Activated T-helper 17 cell treated with anti-CD3 and anti-CD28 coated beads, Interleukin-2, amount 50 U/mL, for 72 hours (primary cell): ENCODE results near the gene ZNF738. TPM values are rescaled to one million over a fixed set of nuclear protein-coding genes. Genes with fewer than 3 reads are reported as not detected.
"Not testable (repeated sequence)": the region's sequence is repeated elsewhere in the genome, so short reads cannot be mapped to it uniquely, and the experiment has no call there.

Experiments
- ATAC-seq: fragments of 150-1000 bp; cut with Tn5 transposase; replicated peaks from 2 replicates; pipeline ENCODE4 v1.10.0; 2021; ENCODE audit warnings: mild to moderate bottlenecking, moderate library complexity
- H3K27ac Mint-ChIP-seq: one replicate; pipeline ENCODE4 v1.8.0; 2022; ENCODE audit warnings: mixed read lengths
- H3K27me3 Mint-ChIP-seq: one replicate; pipeline ENCODE4 v1.8.0; 2022; ENCODE audit warnings: mixed read lengths
- H3K36me3 Mint-ChIP-seq: one replicate; pipeline ENCODE4 v1.8.0; 2022; ENCODE audit warnings: low read depth, mild to moderate bottlenecking, mixed read lengths
- H3K4me1 Mint-ChIP-seq: one replicate; pipeline ENCODE4 v1.8.0; 2022; ENCODE audit warnings: mixed read lengths
- H3K4me3 Mint-ChIP-seq: one replicate; pipeline ENCODE4 v1.8.0; 2022; ENCODE audit warnings: mild to moderate bottlenecking, mixed read lengths
- H3K9me3 Mint-ChIP-seq: one replicate; pipeline ENCODE4 v1.8.0; 2022; ENCODE audit warnings: mixed read lengths
- total RNA-seq, 2 donors: library from RNA; stranded (reverse); gene quantifications; one replicate each; pipeline ENCODE4 v1.2.3, GENCODE V29; 2022

ZNF738 gene
- total RNA-seq = 10 to 100 TPM in 1 of 2 donors, 1 to 10 TPM in 1; 8.0 to 10.9 TPM

DNA sequence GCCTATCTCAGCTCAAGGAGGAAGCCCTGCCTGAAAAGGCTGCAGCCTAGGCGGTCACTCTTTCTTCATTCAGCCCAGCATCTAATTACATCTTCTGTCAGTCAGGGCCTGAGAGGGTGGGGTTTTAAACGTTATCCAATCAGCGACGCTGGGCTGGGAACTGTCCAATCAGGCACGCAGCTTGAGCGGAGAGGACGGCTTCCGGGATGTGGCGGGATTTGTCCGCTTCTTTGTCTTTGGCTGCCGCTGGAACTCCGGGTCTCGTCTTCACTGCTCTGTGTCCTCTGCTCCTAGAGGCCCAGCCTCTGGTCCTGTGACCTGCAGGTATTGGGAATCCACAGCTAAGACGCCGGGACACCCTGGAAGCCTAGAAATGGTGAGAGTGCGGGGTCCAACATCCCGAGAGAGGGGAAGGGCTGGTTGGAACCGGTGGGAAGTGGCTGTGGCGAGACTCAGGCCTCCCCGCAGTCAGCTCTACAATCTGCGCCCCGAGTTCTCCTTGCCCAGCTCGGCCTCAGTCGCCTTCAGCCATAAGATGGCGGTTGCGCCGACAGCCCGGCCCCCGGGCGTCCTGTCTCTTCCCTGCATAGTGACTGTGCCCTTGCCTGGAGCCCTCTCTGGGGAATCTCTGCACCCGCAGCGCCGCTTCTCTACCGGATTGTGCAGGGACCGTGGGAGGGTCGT lies at the start of gene ZNF738:
TSS of gene ZNF738 (plus strand) at position 233 of the 684 bp plus-strand sequence. CDS start at position 374, 141 bp downstream.
- no peaks in the 10 kb centered on the region for H3K4me1 Mint-ChIP-seq
- no peaks in the 10 kb centered on the region for H3K9me3 Mint-ChIP-seq
- peak within 1 kb of the TSS; percentile 96 for H3K4me3 Mint-ChIP-seq
- H3K36me3 Mint-ChIP-seq = peaks cover 36% of the 10 kb centered on the region
- peak; percentile 99 for ATAC-seq
- peak within 1 kb of the TSS; percentile 93 for H3K27ac Mint-ChIP-seq
- H3K27me3 Mint-ChIP-seq = no peaks in the 10 kb centered on the region

DNA sequence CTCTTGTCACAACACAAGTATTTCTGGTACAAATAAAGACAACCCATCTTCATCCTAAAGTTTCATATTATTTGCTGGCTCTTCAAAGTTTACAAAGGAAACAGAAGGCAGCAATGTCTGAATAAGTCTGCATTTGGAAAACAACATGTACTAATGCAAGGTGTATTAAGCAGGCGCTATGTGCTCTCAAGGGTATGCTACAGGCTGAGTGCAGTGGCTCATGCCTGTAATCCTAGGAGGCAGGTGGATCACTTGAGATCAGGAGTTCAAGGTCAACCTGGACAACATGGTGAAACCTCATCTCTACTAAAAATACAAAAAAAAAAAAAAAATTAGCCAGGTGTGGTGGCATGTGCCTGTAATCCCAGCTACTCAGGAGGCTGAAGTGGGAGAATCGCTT lies 46.0 kb upstream of the ZNF738 start:
- not testable (repeated sequence) for ATAC-seq, H3K27ac Mint-ChIP-seq, H3K4me3 Mint-ChIP-seq, H3K9me3 Mint-ChIP-seq, H3K27me3 Mint-ChIP-seq
- Mint-ChIP-seq H3K4me1 (peaks cover 12% of the 10 kb centered on the region), H3K36me3 (peaks cover 63% of the 10 kb centered on the region)

DNA sequence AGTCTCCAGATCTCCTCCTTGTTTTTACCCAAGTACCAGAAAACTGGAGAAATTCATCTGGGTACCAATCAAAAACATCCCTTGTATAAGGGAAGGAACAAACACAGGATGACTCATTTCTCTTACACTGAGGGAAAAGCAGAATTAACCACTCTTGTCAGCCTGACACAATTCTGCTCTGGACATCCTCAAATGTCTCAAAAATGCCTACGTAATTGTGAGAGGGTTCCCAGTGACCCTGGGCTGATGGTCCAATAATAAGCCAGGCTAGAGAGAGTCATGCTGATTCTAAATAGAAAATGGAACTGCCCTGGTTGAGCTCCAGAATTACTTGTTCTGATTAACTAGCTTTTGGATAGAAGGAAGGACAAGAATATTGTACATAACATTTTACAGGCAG lies 44.1 kb upstream of the ZNF738 start:
- Mint-ChIP-seq H3K4me1 (peaks cover 6% of the 10 kb centered on the region), H3K27me3 (no peaks in the 10 kb centered on the region), H3K36me3 (peaks cover 57% of the 10 kb centered on the region), H3K4me3 (no peak overlapping the region), H3K27ac (peak overlapping the region; percentile 23), H3K9me3 (no peaks in the 10 kb centered on the region)
- ATAC-seq = peak; percentile 31

DNA sequence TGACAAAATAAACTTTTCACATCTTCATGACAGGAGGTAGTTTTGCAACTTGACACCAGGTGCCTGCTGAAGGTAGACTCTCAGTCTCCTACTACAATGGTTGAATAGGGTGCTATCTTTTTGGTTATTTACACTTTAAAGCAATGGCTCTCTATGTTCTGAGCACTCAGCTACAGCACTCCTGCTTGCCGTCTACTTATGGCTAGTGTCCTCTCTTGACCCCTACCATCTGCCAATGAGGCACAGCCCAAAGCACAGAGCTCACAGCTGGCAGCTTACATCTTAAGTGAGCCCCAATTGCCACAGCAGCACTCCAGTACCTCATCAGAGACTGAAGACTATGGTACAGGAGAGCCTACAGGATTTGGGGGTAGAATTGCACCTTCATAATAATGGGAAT lies 41.0 kb upstream of the ZNF738 start:
- Mint-ChIP-seq H3K27ac (peak overlapping the region; percentile 41), H3K4me1 (peaks cover 19% of the 10 kb centered on the region), H3K9me3 (no peaks in the 10 kb centered on the region), H3K27me3 (no peaks in the 10 kb centered on the region), H3K36me3 (peaks cover 69% of the 10 kb centered on the region), H3K4me3 (no peak overlapping the region)
- no peak for ATAC-seq

DNA sequence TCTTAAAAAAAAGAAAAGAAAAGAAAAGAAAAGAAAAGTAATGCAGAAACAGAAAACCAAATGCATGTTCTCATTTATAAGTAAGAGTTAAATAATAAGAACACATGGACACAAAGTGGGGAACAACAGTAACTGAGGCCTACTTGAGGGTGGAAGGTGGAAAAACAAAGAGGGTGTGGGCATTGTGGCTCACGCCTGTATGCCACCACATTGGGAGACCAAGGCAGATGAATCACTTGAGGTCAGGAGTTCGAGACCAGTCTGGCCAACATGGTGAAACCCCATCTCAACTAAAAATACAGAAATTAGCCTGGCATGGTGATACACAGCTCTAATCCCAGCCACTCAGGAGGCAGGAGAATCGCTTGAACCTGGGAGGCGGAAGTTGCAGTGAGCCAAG lies 37.7 kb upstream of the ZNF738 start:
- H3K4me3 Mint-ChIP-seq = peak overlapping the region; percentile 48
- H3K9me3 Mint-ChIP-seq = peaks cover 1% of the 10 kb centered on the region
- H3K4me1 Mint-ChIP-seq = peaks cover 33% of the 10 kb centered on the region
- H3K36me3 Mint-ChIP-seq = peaks cover 80% of the 10 kb centered on the region
- peak overlapping the region; percentile 10 for H3K27ac Mint-ChIP-seq
- ATAC-seq = peak; percentile 81
- H3K27me3 Mint-ChIP-seq = no peaks in the 10 kb centered on the region

DNA sequence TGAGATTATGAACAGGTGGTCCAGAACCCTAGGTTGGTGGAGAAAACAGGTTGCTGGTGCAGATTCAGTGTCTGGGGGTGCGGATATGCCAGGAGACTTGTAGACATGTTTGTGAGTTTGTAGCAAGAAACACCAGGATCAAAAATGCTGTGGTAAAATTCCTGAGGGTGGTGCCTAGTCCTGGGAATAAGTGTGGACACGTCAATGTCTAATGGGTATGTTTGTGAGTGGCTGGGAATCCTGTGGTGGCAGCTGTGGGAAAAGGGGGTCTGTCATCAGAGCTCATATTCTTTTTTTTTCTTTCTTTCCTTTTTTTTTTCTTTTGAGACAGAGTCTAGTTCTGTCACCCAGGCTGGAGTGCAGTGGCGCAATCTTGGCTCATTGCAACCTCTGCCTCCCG lies 36.8 kb upstream of the ZNF738 start:
- no peak for ATAC-seq
- no peak overlapping the region for H3K4me3 Mint-ChIP-seq
- H3K9me3 Mint-ChIP-seq = peaks cover 5% of the 10 kb centered on the region
- peak overlapping the region; percentile 10 for H3K27ac Mint-ChIP-seq
- H3K4me1 Mint-ChIP-seq = peaks cover 38% of the 10 kb centered on the region
- no peaks in the 10 kb centered on the region for H3K27me3 Mint-ChIP-seq
- peaks cover 84% of the 10 kb centered on the region for H3K36me3 Mint-ChIP-seq

DNA sequence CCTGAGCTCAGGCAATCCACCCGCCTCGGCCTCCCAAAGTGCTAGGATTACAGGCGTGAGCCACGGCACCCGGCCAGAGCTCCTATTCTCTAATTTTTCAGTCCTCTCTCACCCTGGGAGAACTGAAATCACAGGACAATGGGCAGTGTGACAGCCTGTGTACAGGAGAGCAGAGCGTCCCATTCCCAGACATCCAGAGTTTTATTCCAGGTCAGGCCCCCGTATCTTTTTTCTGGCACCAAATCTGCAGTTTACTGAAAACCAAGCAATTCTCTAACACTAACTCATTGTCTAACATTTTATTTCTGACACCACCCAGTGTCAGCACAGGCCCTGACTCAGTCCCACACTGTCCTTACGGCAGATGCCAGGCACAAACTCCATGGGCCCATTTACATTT lies 36.3 kb upstream of the ZNF738 start:
- H3K4me3 Mint-ChIP-seq = no peak overlapping the region
- H3K9me3 Mint-ChIP-seq = peaks cover 5% of the 10 kb centered on the region
- H3K36me3 Mint-ChIP-seq = peaks cover 84% of the 10 kb centered on the region
- no peak overlapping the region for H3K27ac Mint-ChIP-seq
- no peak for ATAC-seq
- H3K27me3 Mint-ChIP-seq = no peaks in the 10 kb centered on the region
- H3K4me1 Mint-ChIP-seq = peaks cover 33% of the 10 kb centered on the region

DNA sequence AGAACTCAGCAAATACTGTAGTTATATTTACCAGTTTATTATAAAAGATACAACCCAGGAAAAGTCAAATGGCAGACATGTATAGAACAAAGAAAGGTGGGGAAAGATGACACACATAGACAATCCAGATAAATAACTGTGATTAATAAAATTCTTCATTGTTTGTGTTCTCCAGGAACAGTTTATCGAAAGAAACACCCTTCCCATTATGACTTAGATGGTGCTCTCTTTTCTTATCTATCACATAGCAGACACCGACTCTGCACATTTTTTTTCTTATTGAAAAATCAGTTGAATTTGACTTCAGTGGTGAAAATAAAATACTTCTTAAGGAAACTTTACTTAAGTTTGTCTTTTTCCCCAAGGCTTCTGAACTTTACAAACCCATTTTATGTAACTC lies 35.8 kb upstream of the ZNF738 start:
- no peak for ATAC-seq
- Mint-ChIP-seq H3K36me3 (peaks cover 84% of the 10 kb centered on the region), H3K27me3 (no peaks in the 10 kb centered on the region), H3K9me3 (peaks cover 5% of the 10 kb centered on the region), H3K4me1 (peaks cover 38% of the 10 kb centered on the region), H3K27ac (no peak overlapping the region), H3K4me3 (no peak overlapping the region)

DNA sequence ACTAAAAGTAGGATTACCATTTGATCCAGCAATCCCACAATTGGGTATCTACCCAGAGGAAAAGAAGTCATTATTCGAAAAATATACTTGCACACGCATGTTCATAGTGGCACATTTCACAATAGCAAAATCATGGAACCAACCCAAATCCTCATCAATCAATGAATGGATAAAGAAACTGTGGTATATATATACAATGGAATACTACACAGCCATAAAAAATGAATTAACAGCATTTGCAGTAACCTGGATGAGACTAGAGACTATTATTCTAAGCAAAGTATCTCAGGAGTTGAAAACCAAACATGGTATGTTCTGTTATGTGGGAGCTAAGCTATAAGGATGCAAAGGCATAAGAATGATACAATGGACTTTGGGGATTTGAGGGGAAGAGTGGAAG lies 32.6 kb upstream of the ZNF738 start:
- peaks cover 76% of the 10 kb centered on the region for H3K36me3 Mint-ChIP-seq

DNA sequence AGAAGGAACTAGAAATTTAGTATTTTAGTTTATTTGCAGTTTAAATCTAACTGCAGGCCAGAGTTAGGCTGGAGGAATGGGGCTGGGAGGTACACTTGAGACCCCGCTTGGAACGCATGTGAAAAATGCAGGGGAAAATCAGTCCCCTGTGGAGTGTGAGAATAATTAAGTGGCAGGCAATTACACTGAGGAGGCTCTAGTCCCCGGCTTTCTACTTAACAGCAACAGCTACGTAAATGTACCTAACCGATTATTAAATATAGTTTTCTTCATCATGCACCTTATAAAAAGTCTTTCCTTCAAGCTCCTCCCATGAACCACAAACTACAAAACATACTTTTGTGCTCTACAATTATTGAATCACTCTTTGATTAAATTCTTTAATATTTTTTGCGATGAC lies 30.4 kb upstream of the ZNF738 start:
- no peak for ATAC-seq
- H3K27me3 Mint-ChIP-seq = no peaks in the 10 kb centered on the region
- peaks cover 57% of the 10 kb centered on the region for H3K36me3 Mint-ChIP-seq
- H3K4me3 Mint-ChIP-seq = peak overlapping the region; percentile 99
- peak overlapping the region; percentile 100 for H3K27ac Mint-ChIP-seq
- H3K9me3 Mint-ChIP-seq = peaks cover 5% of the 10 kb centered on the region
- peaks cover 25% of the 10 kb centered on the region for H3K4me1 Mint-ChIP-seq

More for the DNA sequence above, 32.6 kb upstream of the ZNF738 start:
- Mint-ChIP-seq H3K4me3 (peak overlapping the region; percentile 34), H3K4me1 (peaks cover 36% of the 10 kb centered on the region), H3K27ac (no peak overlapping the region), H3K27me3 (no peaks in the 10 kb centered on the region), H3K9me3 (peaks cover 5% of the 10 kb centered on the region)
- no peak for ATAC-seq

DNA sequence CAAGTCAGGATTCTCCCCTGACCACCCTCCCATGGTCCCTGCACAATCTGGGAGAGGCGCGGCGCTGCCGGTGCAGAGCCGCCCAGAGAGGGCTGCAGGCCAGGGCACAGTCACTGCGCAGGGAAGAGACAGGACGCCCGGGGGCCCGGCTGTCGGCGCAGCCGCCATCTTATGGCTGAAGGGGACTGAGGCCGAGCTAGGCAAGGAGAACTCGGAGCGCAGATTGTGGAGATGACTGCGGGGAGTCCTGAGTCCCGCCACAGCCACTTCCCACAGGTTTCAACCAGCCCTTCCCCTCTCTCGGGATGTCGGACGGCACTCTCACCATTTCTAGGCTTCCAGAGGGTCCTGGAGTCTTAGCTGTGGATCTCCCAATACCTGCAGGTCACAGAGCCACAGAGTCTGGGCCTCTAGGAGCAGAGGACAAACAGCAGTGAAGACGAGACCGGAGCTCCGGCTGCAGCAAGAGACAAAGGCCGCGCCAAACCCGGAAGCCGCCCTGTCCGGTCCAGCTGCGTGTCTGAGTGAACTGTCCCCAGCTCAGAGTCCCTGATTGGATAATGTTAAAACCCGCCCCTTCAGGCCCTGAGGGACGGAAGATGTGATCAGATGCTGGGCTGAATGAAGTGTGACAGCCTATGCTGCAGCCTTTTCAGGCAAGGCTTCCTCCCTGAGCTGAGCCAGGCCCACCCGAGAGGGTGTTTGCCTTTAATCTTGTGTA lies 29.8 kb upstream of the ZNF738 start, which contains the start of gene ZNF708:
TSS of gene ZNF708 (minus strand) at position 526 of the 721 bp plus-strand sequence. CDS start at position 328, 198 bp downstream.
- H3K27me3 Mint-ChIP-seq = no peaks in the 10 kb centered on the region
- peaks cover 51% of the 10 kb centered on the region for H3K36me3 Mint-ChIP-seq
- ATAC-seq = peak; percentile 100
- peak within 1 kb of the TSS; percentile 100 for H3K27ac Mint-ChIP-seq
- peaks cover 23% of the 10 kb centered on the region for H3K4me1 Mint-ChIP-seq
- H3K4me3 Mint-ChIP-seq = peak within 1 kb of the TSS; percentile 99
- peaks cover 5% of the 10 kb centered on the region for H3K9me3 Mint-ChIP-seq

DNA sequence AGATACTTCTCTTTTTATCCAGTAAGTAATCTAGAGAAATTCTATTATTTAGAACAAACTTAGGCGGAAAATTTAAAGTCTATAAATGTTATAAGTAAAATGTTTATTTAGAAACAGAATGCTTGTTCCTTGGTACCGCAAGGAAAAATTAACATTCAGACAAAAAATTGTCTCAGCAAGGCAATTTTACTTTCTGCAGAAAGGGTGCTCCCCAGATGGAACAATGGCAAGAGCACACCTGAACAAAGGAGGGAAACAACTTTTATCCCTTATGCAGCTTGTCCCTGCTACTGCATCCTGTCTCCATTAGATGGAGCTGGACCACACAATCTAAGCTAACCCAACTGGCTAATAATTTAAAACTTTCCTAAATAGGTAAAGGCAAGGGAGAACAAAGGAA lies 23.1 kb upstream of the ZNF738 start:
- no peaks in the 10 kb centered on the region for H3K36me3 Mint-ChIP-seq
- no peak overlapping the region for H3K27ac Mint-ChIP-seq
- H3K4me1 Mint-ChIP-seq = no peaks in the 10 kb centered on the region
- peaks cover 19% of the 10 kb centered on the region for H3K9me3 Mint-ChIP-seq
- ATAC-seq = no peak
- no peak overlapping the region for H3K4me3 Mint-ChIP-seq
- H3K27me3 Mint-ChIP-seq = peaks cover 3% of the 10 kb centered on the region

DNA sequence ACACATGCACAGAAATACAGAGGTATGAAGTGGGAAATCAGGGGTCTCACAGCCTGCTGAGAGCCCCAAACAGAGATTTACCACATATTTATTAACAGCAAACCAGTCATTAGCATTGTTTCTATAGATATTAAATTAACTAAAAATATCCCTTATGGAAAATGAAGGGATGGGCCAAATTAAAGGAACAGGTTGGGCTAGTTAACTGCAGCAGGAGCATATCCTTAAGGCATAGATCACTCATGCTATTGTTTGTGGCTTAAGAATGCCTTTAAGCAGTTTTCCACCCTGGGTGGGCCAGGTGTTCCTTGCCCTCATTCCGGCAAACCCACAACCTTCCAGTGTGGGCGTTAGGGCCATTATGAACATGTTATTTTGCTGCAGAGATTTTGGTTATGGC lies 14.0 kb upstream of the ZNF738 start:
- not testable (repeated sequence) for H3K4me3 Mint-ChIP-seq, H3K4me1 Mint-ChIP-seq, H3K9me3 Mint-ChIP-seq, H3K27me3 Mint-ChIP-seq, ATAC-seq, H3K36me3 Mint-ChIP-seq, H3K27ac Mint-ChIP-seq

DNA sequence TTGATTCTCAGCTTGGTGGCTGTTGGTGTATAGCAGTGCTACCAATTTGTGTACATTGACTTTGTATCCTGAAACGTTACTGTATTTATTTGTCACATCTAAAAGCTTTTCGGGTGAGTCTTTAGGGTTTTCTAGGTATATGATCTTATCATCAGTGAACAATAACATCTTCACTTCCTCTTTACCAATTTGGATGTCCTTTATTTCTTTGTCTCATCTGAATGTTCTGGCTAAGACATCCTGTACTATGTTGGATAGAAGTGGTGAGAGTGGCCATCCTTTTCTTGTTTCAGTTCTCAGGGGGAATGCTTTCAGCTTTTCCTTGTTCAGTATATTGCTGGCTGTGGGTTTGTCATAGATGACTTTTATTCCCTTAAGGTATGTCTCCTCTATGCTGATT lies 6.0 kb upstream of the ZNF738 start:
- no peak overlapping the region for H3K27ac Mint-ChIP-seq
- H3K4me3 Mint-ChIP-seq = no peak overlapping the region
- no peak for ATAC-seq
- H3K36me3 Mint-ChIP-seq = no peaks in the 10 kb centered on the region
- H3K9me3 Mint-ChIP-seq = peaks cover 7% of the 10 kb centered on the region
- H3K4me1 Mint-ChIP-seq = peaks cover 5% of the 10 kb centered on the region
- H3K27me3 Mint-ChIP-seq = no peaks in the 10 kb centered on the region

DNA sequence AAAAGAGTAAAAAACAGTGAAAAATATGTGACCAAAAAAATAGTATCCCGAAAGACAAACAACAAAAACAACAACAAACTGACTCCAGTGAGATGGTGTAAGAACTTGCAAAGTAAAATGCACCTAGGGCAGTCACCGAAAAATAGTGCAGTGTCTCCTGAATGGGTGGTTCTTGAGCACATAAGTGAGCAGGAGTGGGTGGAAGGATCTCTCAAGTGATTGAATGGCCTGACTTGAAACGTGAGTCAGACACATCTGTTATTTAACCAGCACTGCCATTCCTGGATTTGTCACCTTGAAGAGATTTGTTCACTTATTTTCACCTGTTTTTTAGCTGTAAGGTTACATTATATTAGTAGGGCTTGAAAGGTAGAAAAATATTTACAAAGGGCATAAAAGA lies 3.5 kb downstream of the ZNF738 start:
- Mint-ChIP-seq H3K27me3 (no peaks in the 10 kb centered on the region), H3K36me3 (peaks cover 67% of the 10 kb centered on the region), H3K4me1 (no peaks in the 10 kb centered on the region), H3K27ac (no peak overlapping the region), H3K9me3 (peaks cover 3% of the 10 kb centered on the region), H3K4me3 (no peak overlapping the region)
- no peak for ATAC-seq
